ENCODE measurements around the gene VPS16. TPM values are rescaled to one million over a fixed set of nuclear protein-coding genes. Genes with fewer than 3 reads are reported as not detected.

The VPS16 gene
- total RNA-seq, 4 donors from 2014 or later: 22.1 to 44.0 (median 30.7) TPM

GRCh38 chr20:2840967-2841531 is 504 bp downstream of the VPS16 start:
- peak overlapping the region; percentile 83 to 92 (median 90) for H3K27ac ChIP-seq
- WGBS, 2 donors (ENCODE audit: low coverage in 1 of 2): 1 to 6% methylated on average over 10 to 17 of the region's 33 CpGs

GRCh38 chr20:2845607-2846006 is 5.1 kb downstream of the VPS16 start:
- Histone ChIP-seq H3K9me3 (no peaks in the 10 kb centered on the region), H3K36me3 (peaks cover 0 to 19% of the 10 kb centered on the region in 2 donors), H3K4me3 (no peak overlapping the region), H3K4me1 (peaks cover 0 to 12% (median 0%) of the 10 kb centered on the region in 3 donors), H3K27me3 (no peaks in the 10 kb centered on the region), H3K27ac (no peak overlapping the region)
- TF ChIP-seq POLR2AphosphoS5 (IDR thresholded peaks at IDR 0.05): no peak
- no peak for ATAC-seq
- WGBS, 2 donors (ENCODE audit: low coverage in 1 of 2): 67 to 86% methylated on average over 1 to 2 of the region's 2 CpGs

More at GRCh38 chr20:2840967-2841531, 504 bp downstream of the VPS16 start:
- TF ChIP-seq POLR2AphosphoS5 (IDR thresholded peaks at IDR 0.05) (no peak), EP300 (IDR thresholded peaks at IDR 0.05) (no peak), CTCF (IDR thresholded peaks at IDR 0.05) (peak in 1 of 4 experiments; percentile 5)
- peaks cover 0 to 28% (median 3%) of the 10 kb centered on the region in 3 donors for H3K4me1 ChIP-seq
- H3K4me3 ChIP-seq: peak overlapping the region; percentile 83 to 88
- no peaks in the 10 kb centered on the region for H3K27me3 ChIP-seq
- no peaks in the 10 kb centered on the region for H3K9me3 ChIP-seq
- ATAC-seq: peak; percentile 72
- H3K36me3 ChIP-seq: peaks cover 0 to 30% of the 10 kb centered on the region in 2 donors

- Histone ChIP-seq H3K27ac (no peak overlapping the region), H3K4me3 (no peak overlapping the region), H3K9me3 (no peaks in the 10 kb centered on the region), H3K27me3 (no peaks in the 10 kb centered on the region), H3K36me3 (peaks cover 0 to 19% of the 10 kb centered on the region in 2 donors), H3K4me1 (peaks cover 0 to 6% (median 0%) of the 10 kb centered on the region in 3 donors)
- WGBS, 2 donors (ENCODE audit: low coverage in 1 of 2): 64 to 80% methylated on average over 1 to 5 of the region's 5 CpGs
- TF ChIP-seq POLR2A (IDR thresholded peaks at IDR 0.05) (no peak), POLR2AphosphoS5 (IDR thresholded peaks at IDR 0.05) (no peak), EP300 (IDR thresholded peaks at IDR 0.05) (no peak), CTCF (IDR thresholded peaks at IDR 0.05) (no peak)
- ATAC-seq: no peak
Observed at GRCh38 chr20:2846698-2847097, 6.2 kb downstream of the VPS16 start.

GRCh38 chr20:2847802-2848201 is 7.3 kb downstream of the VPS16 start:
- Histone ChIP-seq H3K36me3 (peaks cover 0 to 19% of the 10 kb centered on the region in 2 donors), H3K27ac (no peak overlapping the region), H3K4me1 (peaks cover 0 to 7% (median 2%) of the 10 kb centered on the region in 3 donors), H3K4me3 (no peak overlapping the region), H3K27me3 (no peaks in the 10 kb centered on the region), H3K9me3 (no peaks in the 10 kb centered on the region)
- WGBS, 2 donors (ENCODE audit: low coverage in 1 of 2): 86 to 98% methylated on average over 3 to 4 of the region's 4 CpGs
- ATAC-seq: no peak
- TF ChIP-seq POLR2A (IDR thresholded peaks at IDR 0.05): no peak
- no peak for TF ChIP-seq CTCF (IDR thresholded peaks at IDR 0.05)
- no peak for TF ChIP-seq POLR2AphosphoS5 (IDR thresholded peaks at IDR 0.05)
- no peak for TF ChIP-seq EP300 (IDR thresholded peaks at IDR 0.05)

GRCh38 chr20:2849529-2849928 is 9.0 kb downstream of the VPS16 start:
- 86 to 100% methylated on average over 1 of the region's 4 CpGs for WGBS, 2 donors (ENCODE audit: low coverage in 1 of 2)
- no peak for ATAC-seq

More at GRCh38 chr20:2849529-2849928, 9.0 kb downstream of the VPS16 start:
- H3K4me1 ChIP-seq: peaks cover 0 to 7% (median 2%) of the 10 kb centered on the region in 3 donors
- no peaks in the 10 kb centered on the region for H3K27me3 ChIP-seq
- H3K36me3 ChIP-seq: peaks cover 0 to 7% of the 10 kb centered on the region in 2 donors
- no peaks in the 10 kb centered on the region for H3K9me3 ChIP-seq
- TF ChIP-seq EP300 (IDR thresholded peaks at IDR 0.05): no peak
- no peak for TF ChIP-seq POLR2AphosphoS5 (IDR thresholded peaks at IDR 0.05)
- TF ChIP-seq CTCF (IDR thresholded peaks at IDR 0.05): no peak
- TF ChIP-seq POLR2A (IDR thresholded peaks at IDR 0.05): no peak
- no peak overlapping the region for H3K27ac ChIP-seq
- H3K4me3 ChIP-seq: no peak overlapping the region

Measured in gastroesophageal sphincter (tissue), 4 donors.